GM19043 (cell line): ENCODE measurements around the gene PLXDC2.
"Not testable (repeated sequence)": the region's sequence is repeated elsewhere in the genome, so short reads cannot be mapped to it uniquely, and the experiment has no call there.

Source experiments
- ATAC-seq: cut with Tn5 transposase; IDR thresholded peaks from one replicate; pipeline ENCODE4 v1.9.1; 2021; ENCODE audit warnings: low read depth; ENCODE audit not compliant: unreplicated experiment

The PLXDC2 gene

DNA sequence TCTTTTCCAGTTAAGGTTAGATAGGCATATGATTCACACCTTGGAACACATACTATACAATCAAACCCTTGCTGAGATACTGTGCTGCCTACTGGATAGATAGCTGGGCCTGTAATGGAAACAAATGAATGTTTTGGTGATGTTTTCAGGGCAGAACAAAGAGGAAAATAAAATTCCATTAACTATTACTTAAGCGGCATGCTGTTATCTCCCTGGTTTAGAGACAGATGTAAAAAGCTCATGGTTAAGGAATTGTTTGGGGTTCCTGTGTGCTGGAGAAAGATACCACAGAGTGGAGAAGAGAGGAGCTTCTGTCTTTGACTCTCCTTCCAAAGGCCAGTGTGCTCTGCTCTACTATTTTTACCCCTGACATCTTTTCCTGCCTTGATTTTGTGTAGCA, 341.1 kb downstream of the PLXDC2 start:
- ATAC-seq = no peak

DNA sequence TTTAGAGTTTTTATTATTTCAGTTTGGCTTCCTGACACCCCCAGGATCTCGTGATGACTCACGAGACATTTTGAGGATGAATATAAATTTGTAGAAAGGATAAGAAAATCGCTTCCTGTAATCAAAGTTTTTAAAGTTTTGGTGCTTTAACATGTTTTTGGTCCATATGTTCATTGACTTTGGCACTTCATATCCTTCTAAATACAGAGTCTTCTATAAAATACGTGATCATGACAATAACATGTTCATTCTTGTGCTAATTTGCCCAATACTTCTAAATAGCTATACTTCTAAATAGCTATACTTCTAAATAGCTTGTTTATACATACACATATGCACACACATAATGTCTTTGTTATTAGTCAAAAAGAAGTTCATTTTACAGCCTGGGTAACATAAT, 341.9 kb downstream of the PLXDC2 start:
- no peak for ATAC-seq

DNA sequence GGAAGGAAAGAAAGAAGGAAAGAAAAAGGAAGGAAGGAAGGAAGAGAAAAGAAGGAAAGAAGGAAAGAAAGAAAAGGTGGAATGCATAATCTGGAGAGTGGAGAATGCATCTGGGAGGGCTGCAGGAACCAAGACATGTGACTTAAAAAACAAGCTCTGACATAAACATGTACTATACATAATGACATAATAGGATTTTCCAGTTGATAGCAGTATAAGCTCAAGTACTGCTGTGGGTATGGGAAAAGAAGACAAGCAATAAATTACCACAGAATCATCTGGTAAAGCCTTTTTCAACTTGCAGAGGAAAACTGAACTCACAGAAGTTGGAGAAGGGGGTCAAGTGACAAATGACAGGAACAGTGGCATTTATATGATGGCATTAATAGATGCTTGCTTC, 345.9 kb downstream of the PLXDC2 start:
- ATAC-seq = no peak

DNA sequence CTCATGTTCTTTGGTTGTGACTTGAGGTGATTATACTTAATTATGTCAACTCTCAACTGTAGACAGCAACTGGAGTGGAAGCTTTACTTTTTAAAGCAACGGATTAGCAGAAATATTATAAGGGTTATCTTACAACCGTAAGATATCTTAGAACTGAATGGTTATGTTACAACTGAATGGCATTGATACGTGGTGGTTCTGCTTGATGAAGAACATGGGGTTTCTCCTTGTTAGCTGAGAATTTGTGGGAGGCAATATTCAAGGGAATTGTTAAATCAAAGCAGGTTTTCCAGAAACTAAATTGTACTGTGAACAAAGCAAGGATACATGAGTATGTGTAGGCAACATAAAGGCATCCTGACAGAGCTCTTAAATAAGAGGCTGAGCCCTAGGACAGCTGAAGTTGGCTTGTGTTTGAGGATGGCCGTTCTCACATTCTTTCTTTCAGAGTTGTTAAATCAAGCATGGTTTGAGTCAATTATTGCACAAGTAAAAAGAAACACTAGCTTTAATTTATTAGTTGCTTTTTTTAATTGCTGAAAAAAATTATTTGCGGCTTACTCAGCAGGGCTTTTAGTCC, 350.0 kb downstream of the PLXDC2 start:
- ATAC-seq = no peak

DNA sequence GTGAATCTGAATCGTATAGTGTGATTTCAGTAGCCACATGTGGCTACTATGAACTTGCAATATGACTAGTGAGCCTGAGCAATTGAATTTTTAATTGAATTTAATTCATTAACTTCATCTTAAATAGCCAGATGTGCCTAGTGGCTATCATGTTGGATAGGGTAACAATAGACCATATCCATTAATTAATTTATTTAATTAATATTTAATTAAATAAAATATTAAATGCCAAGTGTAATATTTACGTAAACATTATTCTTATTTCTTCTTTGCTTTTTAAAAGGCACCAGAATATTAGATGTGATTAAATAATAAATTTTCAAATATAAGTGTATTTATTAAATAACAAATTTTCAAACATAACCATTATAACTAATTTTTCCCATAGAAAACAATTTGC, 354.4 kb downstream of the PLXDC2 start:
- ATAC-seq = no peak

DNA sequence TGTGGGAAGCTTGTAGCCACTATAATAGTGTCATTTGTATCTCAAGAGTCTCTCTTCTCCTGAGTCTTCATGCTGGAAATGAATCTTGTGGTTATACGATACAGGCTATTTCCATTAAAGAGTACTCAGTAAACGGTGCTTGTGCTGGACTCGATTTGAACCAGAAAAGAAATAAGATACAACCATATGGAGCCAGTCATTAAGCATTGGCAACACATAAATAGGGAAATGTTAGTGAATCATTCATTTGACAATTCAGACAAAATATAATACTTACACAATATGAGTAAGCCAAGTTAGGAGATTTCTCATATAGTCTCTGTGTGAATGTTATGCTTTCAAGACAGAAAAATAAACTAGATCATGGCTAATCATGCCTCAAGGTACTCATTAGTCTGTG, 356.8 kb downstream of the PLXDC2 start:
- ATAC-seq = no peak

DNA sequence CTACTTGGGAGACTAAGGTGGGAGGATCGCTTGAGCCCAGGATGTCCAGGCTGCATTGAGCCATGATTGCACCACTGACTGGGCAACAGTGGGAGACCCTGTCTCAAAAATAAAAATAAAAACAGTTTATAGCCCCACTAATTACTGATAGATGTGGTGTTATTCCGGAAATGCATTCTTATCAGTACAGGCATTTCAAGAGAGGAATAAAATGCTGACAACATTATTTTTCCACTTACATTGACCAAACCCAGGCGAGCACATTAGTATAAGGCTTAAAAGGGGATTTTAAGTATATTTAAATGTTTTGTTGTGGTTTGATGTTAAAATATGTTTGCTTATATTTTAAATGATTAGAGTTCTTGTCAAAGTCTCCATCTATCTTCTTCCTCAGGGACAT, 359.5 kb downstream of the PLXDC2 start:
- no peak for ATAC-seq

DNA sequence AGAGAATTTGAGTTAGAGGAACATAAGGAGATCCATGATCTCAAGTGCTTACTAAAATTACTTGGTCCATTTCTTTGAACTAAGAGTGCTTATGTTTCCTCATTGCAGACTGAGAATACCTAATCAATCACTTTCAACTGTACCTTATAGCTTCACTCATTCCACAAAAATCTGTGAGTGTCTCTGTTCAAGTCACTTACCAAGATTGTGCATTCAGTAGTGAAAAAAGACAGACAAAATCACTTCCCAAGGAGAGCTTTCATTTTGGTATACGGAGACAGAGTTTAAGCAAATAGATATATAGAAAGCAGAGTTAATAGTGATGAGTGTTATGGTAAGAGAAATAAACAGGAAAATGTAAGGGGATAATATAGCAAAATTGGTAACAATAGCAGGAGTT, 364.5 kb downstream of the PLXDC2 start:
- ATAC-seq = no peak

DNA sequence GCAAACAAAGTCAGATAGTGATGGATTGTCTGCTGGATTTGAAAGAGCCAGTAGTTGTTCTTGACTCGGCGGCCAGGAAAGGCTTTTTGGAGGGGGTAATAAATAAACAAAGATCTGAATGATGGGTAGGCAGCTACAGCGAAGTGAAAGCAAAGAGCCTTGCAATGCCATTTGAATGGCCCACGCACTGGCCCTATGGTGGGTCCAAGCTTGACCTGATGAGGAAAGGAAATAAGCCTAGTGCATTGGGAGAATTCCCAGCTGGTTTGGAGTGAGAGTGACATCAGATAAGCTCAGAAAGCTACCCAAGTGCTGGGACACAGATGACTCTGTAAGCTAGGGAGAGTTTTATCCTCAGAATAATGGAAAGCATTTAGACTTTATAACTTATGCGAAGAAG, 365.2 kb downstream of the PLXDC2 start:
- ATAC-seq = no peak

DNA sequence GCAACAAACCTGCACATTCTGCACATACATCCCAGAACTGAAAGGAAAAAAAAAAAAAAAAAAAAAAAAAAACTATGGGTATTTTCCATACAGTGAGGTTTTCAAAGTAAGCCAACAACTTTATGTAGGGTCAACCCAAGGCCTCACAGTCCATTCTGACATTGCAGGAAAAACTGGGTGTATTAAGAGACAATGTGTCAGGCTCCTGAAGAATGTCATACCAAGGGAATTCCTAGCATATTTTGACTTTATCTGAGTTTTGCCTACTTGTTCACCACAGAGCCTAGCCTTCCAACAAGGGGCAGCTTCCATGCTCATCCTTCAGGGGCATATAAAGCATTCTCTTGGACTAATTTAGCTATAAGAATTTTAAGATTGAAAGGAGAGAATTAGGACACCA, 368.9 kb downstream of the PLXDC2 start:
- ATAC-seq = no peak

DNA sequence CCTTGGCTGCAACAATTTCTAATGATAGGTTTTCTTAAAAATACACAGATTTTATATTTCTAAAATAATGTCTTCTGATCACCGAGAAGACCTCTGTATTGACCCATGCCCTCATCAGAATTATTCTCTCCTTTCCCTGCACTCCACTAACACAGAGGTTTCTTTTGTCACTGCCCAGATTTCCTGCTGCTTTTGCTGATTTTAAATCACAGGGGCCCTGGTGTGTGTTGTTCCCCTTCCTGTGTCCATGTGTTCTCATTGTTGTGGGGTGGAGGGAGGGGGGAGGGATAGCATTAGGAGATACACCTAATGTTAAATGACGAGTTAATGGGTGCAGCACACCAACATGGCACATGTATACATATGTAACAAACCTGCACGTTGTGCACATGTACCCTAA, 375.2 kb downstream of the PLXDC2 start:
- not testable (repeated sequence) for ATAC-seq

DNA sequence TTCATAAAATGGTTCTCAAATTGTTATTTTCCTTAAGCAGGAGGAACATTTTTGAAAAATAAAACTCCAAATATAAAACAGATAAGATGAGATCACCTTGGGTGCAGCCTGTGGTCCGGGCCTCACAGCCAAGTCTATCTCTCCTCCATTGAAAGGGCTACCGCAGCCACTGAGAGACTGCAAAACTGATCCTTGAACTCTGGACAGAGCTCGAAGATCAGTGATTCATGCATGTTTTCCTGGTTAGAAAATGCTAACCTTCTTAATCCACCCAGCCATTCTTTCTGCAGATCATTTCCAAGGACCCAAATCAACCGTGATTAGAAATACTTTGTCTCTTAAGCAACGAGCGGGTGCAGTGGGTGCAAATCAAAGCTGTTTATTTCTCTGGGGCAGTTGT, 378.8 kb downstream of the PLXDC2 start:
- no peak for ATAC-seq

DNA sequence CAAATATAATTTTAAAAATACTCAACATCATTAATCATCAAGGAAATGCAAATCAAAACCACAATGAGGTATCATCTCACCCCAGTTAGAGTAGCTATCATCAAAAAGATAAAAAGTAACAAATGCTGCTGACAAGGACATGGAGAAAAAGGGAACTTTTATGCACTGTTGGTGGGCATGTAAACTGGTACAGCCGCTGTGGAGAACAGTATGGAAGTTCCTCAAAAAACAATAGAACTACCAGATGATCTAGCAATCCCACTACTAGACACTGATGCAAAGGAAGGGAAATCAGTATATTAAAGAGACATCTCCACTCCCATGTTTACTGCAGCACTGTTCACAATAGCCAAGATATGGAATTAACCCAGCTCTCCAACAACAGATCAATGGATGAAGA, 384.5 kb downstream of the PLXDC2 start:
- no peak for ATAC-seq

DNA sequence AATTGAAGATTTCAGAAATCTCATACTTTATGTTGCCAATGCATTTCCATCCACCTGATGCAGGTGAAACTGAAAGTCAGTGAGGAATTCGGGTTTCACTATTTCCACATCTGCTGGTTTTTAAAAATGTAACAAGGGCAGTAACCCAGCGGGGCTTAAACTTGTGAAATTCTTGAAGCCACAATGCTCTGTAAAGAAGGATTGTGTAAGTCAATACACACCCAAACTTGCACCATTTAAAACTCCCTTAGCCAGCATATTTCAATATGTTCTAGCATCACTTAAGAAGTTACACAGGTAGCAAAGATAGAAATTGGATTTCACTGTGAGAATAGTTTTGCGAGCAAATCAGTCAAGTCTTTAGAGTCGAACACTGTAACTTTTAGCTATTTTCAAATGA, 386.1 kb downstream of the PLXDC2 start:
- ATAC-seq = no peak

DNA sequence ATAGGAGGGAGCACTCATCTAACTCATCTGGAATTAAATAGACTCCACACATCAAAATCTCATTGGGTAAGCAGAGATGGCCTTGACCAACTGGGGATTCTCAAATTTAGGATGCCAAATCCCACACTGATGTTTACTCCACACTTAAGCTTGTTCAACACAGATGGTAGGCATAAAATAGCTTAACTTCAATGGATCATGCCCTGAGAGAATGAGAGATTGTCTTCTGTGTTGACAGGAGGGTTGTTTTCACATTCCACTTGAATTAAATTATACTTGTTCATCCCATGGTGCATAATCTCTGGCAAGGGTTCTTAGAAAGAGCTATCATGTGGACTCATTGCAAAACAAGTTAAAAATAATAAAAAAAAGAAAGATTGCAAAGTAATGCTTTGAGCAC, 391.4 kb downstream of the PLXDC2 start:
- ATAC-seq = no peak

DNA sequence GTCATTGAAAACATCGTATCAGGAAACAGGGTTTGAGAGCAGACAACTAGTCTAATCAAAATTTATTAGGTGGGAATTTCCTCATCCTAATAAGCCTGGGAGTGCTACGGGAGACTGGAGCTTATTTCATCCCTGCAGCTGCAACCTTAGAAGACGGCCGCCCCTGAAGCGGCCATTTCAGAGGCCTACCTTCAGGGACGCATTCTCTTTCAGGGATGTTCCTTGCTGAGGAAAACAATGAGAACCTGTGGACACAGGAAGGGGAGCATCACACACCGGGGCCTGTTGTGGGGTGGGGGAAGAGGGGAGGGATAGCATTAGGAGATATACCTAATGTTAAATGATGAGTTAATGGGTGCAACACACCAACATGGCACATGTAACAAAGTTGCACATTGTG, 392.9 kb downstream of the PLXDC2 start:
- not testable (repeated sequence) for ATAC-seq

DNA sequence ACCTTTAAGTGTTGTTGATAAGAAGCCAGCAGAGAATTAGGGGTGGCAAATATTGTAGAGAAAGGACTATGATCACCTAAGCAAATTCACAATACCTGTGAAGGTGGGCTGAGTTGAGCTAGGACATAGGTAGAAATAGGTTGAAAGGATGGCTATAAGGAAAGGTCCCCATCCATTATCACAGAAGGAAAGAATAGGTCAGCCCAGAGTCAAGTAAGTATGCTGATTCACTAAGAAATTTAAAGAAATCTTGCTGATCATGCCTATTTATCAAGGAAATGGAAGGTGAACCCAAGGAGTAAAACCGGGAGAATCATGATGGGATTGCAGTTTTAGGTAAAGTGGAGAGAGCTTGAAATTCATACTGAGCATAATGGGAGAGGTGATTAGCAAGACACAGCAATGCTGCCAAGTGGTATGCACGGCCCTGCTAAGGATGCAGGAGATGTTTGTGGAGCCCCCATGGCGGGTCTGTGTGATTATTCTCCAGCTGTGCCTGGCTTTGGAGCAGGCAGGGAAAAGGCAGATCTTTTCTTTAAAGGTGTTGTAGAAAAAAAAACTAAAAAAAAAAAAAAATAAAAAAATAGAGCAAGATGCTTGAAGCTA, 399.4 kb downstream of the PLXDC2 start:
- ATAC-seq = no peak

DNA sequence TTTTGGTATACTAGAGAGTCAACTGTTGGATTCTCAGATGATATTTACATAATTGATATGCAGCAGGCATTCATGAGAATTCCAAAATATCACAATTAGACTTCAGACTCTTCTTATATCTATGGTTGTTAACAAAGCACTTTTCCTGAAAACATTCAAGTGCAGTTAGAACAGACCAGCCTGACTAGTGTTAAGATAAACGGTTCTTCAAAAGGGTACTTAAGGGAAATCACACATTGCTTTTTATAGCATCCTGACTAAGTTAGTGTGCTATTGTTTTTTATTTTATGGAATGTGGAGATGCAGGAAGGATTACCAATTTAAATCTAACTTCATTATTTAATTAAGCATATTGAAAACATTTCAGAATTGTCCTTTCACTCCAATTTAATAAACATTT, 405.1 kb downstream of the PLXDC2 start:
- no peak for ATAC-seq

DNA sequence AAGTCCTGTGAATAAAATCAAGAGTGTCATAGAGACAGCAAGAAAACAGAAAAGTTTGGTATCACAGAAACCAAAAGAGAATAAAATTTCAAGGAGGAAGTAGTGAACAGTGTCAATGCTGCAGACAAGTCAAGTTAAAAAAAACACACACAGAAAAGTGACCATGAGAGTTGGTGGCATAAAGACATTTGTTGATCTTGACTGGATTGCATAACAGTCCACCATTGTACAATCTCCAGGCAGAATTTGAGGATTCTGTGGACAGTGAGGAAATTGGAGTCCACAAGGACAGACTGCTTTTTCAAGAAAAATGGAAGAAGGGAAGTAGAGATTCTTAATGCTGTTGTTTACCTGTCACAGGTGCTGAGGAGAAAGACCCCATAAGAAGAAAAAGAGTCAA, 412.5 kb downstream of the PLXDC2 start:
- ATAC-seq = no peak

DNA sequence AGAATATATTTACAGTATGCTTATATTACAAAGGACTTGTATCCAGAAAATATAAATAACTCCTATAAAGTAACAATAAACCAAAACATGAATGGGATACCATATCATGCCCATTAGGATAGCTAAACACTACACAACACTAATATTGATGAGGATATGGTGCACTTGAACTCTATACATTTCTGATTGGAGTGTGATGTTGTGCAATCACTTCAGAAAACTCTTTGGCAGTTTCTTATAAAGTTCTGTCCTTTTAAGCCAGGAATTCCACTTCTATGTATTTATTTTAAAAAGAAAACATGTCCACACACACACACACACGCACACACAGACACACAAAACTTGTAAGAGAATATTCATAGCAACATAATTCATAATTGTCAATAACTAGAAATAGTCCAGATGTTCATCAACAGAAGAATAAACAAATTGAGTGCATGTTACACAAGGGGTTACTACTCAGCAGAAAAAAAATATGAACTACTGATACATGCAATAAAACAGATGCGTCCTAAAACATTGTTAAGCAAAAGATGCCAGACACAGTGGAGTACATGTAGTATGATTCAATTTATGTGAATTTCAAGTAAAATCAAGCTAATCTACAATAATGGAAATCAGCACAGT, 416.0 kb downstream of the PLXDC2 start:
- ATAC-seq = no peak

DNA sequence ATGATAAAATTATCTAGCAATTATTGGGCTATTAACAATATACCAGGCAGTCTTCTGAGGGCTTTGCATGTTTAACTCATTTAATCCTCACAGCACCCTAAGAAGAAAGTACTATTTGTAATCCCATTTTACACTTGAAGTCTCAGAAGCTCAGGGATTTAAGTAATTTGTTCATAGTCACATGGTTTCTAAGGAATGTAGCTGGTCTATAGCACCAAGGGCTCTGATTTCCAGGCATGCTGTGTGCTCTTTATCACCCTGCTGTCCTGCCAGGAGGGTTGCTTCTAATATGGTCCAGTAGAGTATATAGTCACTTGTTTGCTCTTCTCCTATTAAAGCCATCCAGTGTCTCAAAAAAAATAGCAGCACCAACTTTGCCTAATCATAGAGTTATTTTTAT, 417.2 kb downstream of the PLXDC2 start:
- ATAC-seq = no peak

DNA sequence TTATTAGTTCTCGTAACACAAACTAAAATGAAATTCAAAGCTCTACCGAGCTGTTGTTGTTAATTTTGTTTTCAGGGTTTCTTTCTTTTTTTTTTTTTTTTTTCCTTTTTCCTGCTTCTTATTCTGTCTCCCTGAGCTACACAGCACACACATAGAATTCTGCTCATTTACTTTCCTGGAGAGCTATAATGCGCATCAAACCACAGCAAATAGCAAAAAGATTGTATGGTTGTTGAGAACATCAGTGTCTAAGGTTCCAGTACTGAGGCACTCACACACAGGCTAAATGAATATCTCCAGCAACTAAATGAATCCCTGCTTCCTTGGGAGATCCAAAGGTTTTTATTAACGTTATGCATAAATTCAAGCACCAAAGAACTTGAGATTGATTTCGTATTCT, 418.3 kb downstream of the PLXDC2 start:
- ATAC-seq = no peak
